Endodermal cell (in vitro differentiated cells): ENCODE measurements around the gene SH3BGRL2. TPM values are rescaled to one million over a fixed set of nuclear protein-coding genes. Genes with fewer than 3 reads are reported as not detected.
"Not testable (repeated sequence)": the region's sequence is repeated elsewhere in the genome, so short reads cannot be mapped to it uniquely, and the experiment has no call there.

Experiments
- DNase-seq: peaks from one replicate; pipeline ENCODE4 v3.0.0-alpha.2; 2017
- H3K27ac ChIP-seq: 2 replicates; pipeline ENCODE4 v1.5.1; 2013; ENCODE audit warnings: mild to moderate bottlenecking, low read depth, low read length, moderate library complexity
- H3K27me3 ChIP-seq: 2 replicates; pipeline ENCODE4 v1.6.1; 2013; ENCODE audit warnings: mild to moderate bottlenecking, low read length, moderate library complexity; ENCODE audit not compliant: insufficient read depth, control insufficient read depth, poor library complexity, severe bottlenecking
- H3K36me3 ChIP-seq: 2 replicates; pipeline ENCODE4 v1.7.0; 2013; ENCODE audit warnings: mild to moderate bottlenecking, low read length, moderate library complexity; ENCODE audit not compliant: control insufficient read depth, insufficient read depth
- H3K4me1 ChIP-seq: one replicate; pipeline ENCODE4 v1.7.0; 2013; ENCODE audit warnings: low read length; ENCODE audit not compliant: control insufficient read depth, insufficient read depth
- H3K4me3 ChIP-seq: 2 replicates; pipeline ENCODE4 v1.5.1; 2013; ENCODE audit warnings: mild to moderate bottlenecking, low read length, moderate library complexity
- H3K9ac ChIP-seq: 2 replicates; pipeline ENCODE4 v1.6.1; 2013; ENCODE audit warnings: mild to moderate bottlenecking, low read length, moderate library complexity; ENCODE audit not compliant: poor library complexity, severe bottlenecking; ENCODE audit errors: extremely low read depth
- H3K9me3 ChIP-seq: 2 replicates; pipeline ENCODE4 v1.6.1; 2013; ENCODE audit warnings: mild to moderate bottlenecking, low read length, moderate library complexity; ENCODE audit not compliant: control insufficient read depth
- H3K27ac Mint-ChIP-seq: 2 replicates; pipeline ENCODE4 v1.8.0; 2020; ENCODE audit warnings: mixed read lengths
- H3K27me3 Mint-ChIP-seq: 2 replicates; pipeline ENCODE4 v1.8.0; 2021; ENCODE audit warnings: mild to moderate bottlenecking, mixed read lengths; ENCODE audit not compliant: insufficient read depth
- H3K36me3 Mint-ChIP-seq: 2 replicates; pipeline ENCODE4 v1.8.0; 2020; ENCODE audit warnings: low read depth, mixed read lengths
- H3K4me1 Mint-ChIP-seq: 2 replicates; pipeline ENCODE4 v1.8.0; 2020; ENCODE audit warnings: mixed read lengths
- H3K4me3 Mint-ChIP-seq: 2 replicates; pipeline ENCODE4 v1.8.0; 2020; ENCODE audit warnings: mild to moderate bottlenecking, moderate library complexity, mixed read lengths
- H3K9me3 Mint-ChIP-seq: 2 replicates; pipeline ENCODE4 v1.8.0; 2020; ENCODE audit warnings: mild to moderate bottlenecking, mixed read lengths
- CTCF ChIP-seq: fragments of 200-600 bp; sonication (generic); conservative IDR thresholded peaks from 2 replicates; pipeline ENCODE4 v1.5.0; 2021; ENCODE audit warnings: antibody characterized with exemption, mild to moderate bottlenecking
- WGBS, 2 experiments: methylation state at CpG; one replicate each; pipeline versions ENCODE4 v1.1.5 to v1.1.7; 2013; ENCODE audit warnings: missing lambda C conversion rate in 2 of 2, mixed read lengths in 1 of 2; ENCODE audit not compliant: insufficient coverage in 1 of 2, insufficient read length in 1 of 2; 5-methylcytosine and 5-hydroxymethylcytosine counted together
- total RNA-seq, 2 donors: library from RNA; stranded (reverse); fragmentation: NEBNext Ultra II Directional in 1 of 2; extraction: Animal tissue kit (Norgen Biotek cat#: 25700) in 1 of 2; gene quantifications; 2 replicates in 1 of 2; 3 replicates in 1 of 2; pipeline ENCODE4 v1.2.1, GENCODE V29; 2021

The SH3BGRL2 gene
- total RNA-seq, 2 donors from 2014 or later = 24.3 to 40.1 TPM

- Histone ChIP-seq H3K9me3 (no peaks in the 10 kb centered on the region), H3K4me1 (no peaks in the 10 kb centered on the region), H3K36me3 (no peaks in the 10 kb centered on the region), H3K9ac (no peak overlapping the region), H3K4me3 (no peak overlapping the region), H3K27ac (no peak overlapping the region), H3K27me3 (no peaks in the 10 kb centered on the region)
- Mint-ChIP-seq H3K4me3 (no peak overlapping the region), H3K9me3 (no peaks in the 10 kb centered on the region), H3K27me3 (no peaks in the 10 kb centered on the region), H3K4me1 (peaks cover 13% of the 10 kb centered on the region), H3K27ac (no peak overlapping the region), H3K36me3 (no peaks in the 10 kb centered on the region)
- 86 to 91% methylated on average over 1 to 3 of the region's 3 CpGs for WGBS, 2 experiments
- no peak for DNase-seq
- no peak for TF ChIP-seq CTCF
These were observed 19.8 kb downstream of the SH3BGRL2 start for GRCh38 chr6:79650950-79651349.

GRCh38 chr6:79656134-79656533 is 25.0 kb downstream of the SH3BGRL2 start:
- no peak for TF ChIP-seq CTCF
- H3K27me3 Mint-ChIP-seq = no peaks in the 10 kb centered on the region
- H3K27ac ChIP-seq = no peak overlapping the region

GRCh38 chr6:79657238-79657637 is 26.1 kb downstream of the SH3BGRL2 start:
- Histone ChIP-seq H3K36me3 (no peaks in the 10 kb centered on the region), H3K4me3 (no peak overlapping the region), H3K27ac (no peak overlapping the region), H3K27me3 (no peaks in the 10 kb centered on the region), H3K4me1 (no peaks in the 10 kb centered on the region), H3K9me3 (no peaks in the 10 kb centered on the region), H3K9ac (no peak overlapping the region)
- Mint-ChIP-seq H3K27ac (no peak overlapping the region), H3K36me3 (peaks cover 18% of the 10 kb centered on the region), H3K27me3 (no peaks in the 10 kb centered on the region), H3K9me3 (peaks cover 32% of the 10 kb centered on the region), H3K4me3 (no peak overlapping the region), H3K4me1 (peaks cover 4% of the 10 kb centered on the region)
- WGBS, 2 experiments = 97 to 100% methylated on average over 1 of the region's 1 CpG
- DNase-seq = no peak
- TF ChIP-seq CTCF = no peak

More at GRCh38 chr6:79656134-79656533, 25.0 kb downstream of the SH3BGRL2 start:
- Histone ChIP-seq H3K27me3 (no peaks in the 10 kb centered on the region), H3K4me3 (no peak overlapping the region), H3K9ac (no peak overlapping the region), H3K9me3 (no peaks in the 10 kb centered on the region), H3K36me3 (no peaks in the 10 kb centered on the region), H3K4me1 (no peaks in the 10 kb centered on the region)
- Mint-ChIP-seq H3K4me1 (peaks cover 4% of the 10 kb centered on the region), H3K27ac (no peak overlapping the region), H3K4me3 (no peak overlapping the region), H3K36me3 (peaks cover 16% of the 10 kb centered on the region), H3K9me3 (peaks cover 22% of the 10 kb centered on the region)
- no peak for DNase-seq
- WGBS, 2 experiments = 100% methylated on average over 3 of the region's 3 CpGs; no CpG with 5 or more reads in 1 of the 2 experiments

- H3K9me3 Mint-ChIP-seq = peaks cover 36% of the 10 kb centered on the region
- not testable (repeated sequence) for H3K9me3 ChIP-seq, H3K4me3 Mint-ChIP-seq, H3K27ac Mint-ChIP-seq, H3K36me3 ChIP-seq, H3K27ac ChIP-seq, H3K27me3 ChIP-seq, H3K4me3 ChIP-seq, H3K27me3 Mint-ChIP-seq, H3K9ac ChIP-seq
- peaks cover 26% of the 10 kb centered on the region for H3K36me3 Mint-ChIP-seq
- DNase-seq = peak; percentile 79
- peaks cover 12% of the 10 kb centered on the region for H3K4me1 ChIP-seq
- WGBS, 2 experiments = 29 to 60% methylated on average over 1 to 6 of the region's 6 CpGs
- peaks cover 34% of the 10 kb centered on the region for H3K4me1 Mint-ChIP-seq
These were observed 32.5 kb downstream of the SH3BGRL2 start for GRCh38 chr6:79663655-79664054.
